GM04504 (cell line): ENCODE results near the gene DHRSX.
"Not testable (repeated sequence)": the region's sequence is repeated elsewhere in the genome, so short reads cannot be mapped to it uniquely, and the experiment has no call there.

ENCODE experiments used
- DNase-seq: peaks from one replicate; pipeline ENCODE4 v3.0.0-alpha.2; 2012; ENCODE audit warnings: low read depth

The DHRSX gene

DNA sequence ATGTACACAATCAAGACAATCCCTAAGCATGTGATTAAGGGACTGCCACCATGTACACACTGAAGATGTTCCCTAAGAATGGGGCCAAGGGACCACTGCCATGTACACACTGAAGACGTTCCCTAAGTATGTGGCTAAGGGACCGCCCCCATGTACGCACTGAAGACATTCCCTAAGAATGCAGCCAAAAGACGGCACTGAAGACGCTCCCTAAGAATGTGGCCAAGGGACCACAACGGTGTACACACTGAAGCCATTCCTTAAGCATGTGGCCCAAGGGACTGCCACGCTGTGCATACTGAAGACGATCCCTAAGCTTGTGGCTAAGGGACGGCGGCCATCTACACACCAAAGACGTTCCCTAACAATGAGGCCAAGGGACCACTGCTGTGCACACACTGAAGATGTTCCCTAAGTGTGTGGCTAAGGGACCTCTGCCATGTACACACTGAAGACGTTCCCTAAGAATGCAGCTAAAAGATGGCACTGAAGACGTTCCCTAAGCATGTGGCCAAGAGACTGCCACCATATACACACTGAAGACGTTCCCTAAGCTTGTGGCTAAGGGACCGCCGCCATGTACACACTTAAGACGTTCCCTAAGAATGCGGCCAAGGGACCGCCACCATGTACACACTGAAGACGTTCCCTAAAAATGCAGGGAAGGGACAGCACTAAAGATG lies 26.4 kb downstream of the DHRSX start:
- DNase-seq: no peak

DNA sequence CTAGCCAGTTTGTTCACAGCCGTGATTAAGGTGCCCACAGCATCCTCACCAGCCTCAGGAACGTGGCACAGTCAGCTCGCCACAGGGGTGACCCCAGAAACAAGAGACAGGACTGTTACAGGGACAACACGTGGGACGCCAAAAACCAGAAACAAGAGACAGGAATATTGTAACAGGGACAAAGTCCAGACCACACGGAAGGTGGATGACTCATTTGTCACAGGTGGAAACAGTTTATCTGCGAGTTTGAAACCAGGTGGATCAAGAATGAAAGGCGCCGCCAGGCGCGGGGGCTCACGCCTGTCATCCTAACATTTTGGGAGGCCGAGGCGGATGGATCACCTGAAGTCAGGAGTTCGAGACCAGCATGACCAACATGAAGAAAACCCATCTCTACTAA lies 27.7 kb downstream of the DHRSX start:
- not testable (repeated sequence) for DNase-seq

DNA sequence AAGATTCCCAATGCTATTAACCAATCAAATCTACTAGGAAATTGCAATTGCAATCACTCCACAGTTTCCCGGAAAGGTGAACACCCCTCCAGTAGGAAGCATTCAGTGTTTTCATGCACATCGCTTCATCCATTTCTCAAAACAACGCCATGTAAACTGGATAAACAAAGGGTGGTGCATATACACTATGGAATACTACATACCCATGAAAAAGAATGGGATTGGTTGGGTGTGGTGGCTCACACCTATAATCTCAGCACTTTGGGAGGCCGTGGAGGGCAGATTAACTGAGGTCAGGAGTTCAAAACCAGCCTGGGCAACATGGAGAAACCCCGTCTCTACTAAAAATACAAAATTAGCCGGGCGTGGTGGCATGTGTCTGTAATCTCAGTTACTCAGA lies 29.1 kb downstream of the DHRSX start:
- no peak for DNase-seq

DNA sequence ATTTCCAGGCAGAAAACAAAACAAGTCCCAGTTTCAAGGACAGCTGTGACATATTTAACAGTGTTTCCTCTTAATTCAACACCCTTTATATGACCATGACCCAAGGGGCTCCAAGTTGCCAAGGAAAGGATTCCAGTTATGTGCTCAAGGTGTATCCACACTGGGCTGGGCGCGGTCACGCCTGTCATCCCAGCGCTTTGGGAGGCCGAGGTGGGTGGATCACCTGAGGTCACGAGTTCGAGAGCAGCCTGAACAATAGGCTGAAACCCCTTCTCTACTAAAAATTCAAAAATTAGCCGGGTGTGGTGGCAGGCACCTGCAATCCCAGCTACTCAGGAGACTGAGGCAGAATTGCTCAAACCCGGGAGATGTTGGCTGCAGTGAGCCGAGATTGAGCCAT lies 29.6 kb downstream of the DHRSX start:
- DNase-seq: not testable (repeated sequence)

DNA sequence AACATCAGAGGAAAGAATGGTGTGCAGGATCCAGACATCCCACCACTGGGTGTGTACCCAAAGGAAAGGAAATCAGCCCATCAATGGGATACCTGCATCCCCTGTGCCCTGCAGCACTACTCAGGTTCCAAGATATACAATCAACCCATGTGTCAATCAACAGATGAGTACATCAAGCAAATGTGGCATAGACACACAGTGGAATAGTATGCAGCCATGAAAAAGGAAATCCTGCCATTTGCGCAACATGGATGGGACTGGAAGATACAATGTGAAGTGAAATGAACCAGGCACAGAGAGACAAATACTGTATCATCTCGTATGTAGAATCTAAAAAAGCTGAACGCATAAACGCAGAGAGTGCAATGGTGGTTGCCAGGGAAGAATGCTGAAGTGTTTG lies 30.9 kb downstream of the DHRSX start:
- DNase-seq: not testable (repeated sequence)

DNA sequence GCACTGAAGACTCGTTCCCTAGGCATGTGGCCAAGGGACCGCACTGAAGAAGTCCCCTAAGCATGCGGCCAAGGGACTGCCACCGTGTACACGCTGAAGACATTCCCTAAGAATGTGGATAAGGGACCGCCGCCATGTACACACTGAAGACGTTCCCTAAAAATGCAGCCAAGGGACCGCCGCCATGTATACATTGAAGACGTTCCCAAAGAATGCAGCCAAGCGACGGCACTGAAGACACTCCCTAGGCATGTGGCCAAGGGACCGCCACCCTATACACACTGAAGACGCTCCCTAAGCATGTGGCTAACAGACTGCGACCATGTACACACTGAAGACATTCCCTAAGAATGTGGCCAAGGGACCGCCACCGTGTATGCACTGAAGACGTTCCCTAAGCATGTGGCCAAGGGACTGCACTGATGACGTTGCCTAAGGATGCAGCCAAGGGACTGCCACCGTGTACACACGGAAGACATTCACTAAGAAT lies 31.5 kb downstream of the DHRSX start:
- no peak for DNase-seq

DNA sequence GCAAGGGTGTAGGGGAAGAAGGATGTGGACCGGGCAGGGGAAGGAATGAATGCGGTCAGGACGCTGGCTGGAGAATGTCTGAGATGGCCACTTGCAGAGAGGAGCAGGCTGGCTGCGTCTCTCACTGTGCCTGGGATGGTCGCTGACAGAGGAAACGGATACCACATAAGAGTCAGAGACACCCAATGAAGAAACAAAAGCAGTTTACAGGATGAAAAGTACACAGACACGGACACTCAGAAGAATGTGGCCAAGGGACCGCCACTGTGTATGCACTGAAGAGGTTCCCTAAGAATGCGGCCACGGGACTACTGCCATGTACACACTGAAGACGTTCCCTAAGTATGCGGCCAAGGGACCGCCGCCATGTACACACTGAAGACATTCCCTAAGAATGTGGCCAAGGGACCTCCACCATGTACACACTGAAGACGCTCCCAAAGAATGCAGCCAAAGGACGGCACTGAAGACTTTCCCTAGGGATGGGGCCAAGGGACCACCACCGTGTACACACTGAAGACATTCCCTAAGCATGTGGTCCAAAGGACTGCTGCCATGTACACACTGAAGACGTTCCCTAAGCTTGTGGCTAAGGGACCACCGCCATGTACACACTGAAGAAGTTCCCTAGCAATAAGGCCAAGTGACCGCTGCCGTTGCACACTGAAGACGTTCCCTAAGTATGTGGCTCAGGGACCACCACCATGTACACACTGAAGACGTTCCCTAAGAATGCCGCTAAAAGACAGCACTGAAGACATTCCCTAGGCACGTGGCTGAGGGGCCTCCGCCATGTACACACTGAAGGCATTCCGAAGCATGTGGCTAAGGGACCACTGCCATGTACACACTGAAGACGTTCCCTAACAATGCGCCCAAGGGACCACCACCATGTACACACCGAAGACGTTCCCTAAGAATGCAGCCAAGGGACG lies 32.2 kb downstream of the DHRSX start:
- DNase-seq: no peak

DNA sequence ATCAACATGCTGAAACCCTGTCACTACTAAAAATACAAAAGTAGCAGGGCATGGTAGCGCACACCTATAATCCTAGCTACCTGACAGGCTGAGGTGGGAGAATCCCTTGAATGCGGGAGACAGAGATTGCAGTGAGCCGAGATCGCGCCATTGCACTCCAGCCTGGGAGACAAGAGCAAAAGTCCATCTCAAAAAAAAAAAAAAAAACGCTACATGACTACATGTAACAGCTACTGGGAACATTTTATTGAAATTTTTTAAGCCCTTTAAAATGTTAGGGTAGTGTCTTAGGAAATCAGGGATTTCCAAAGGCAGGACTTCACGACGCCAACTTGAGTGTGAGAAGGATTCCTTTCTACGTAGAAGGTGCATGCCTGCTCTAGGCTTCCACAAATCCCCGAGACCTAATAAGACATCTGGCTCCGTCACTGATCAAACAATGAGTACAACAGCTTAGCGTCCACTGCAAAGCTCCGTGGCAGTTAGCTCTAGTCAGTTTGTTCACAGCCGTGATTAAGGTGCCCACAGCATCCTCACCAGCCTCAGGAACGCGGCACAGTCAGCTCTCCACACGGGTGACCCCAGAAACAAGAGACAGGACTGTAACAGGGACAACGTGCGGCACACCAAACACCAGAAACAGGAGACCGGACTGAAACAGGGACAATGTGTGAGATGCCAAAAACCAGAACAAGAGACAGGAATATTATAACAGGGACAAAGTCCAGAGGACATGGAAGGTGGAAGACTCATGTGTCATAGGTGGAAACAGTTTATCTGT lies 33.7 kb downstream of the DHRSX start:
- DNase-seq: no peak

DNA sequence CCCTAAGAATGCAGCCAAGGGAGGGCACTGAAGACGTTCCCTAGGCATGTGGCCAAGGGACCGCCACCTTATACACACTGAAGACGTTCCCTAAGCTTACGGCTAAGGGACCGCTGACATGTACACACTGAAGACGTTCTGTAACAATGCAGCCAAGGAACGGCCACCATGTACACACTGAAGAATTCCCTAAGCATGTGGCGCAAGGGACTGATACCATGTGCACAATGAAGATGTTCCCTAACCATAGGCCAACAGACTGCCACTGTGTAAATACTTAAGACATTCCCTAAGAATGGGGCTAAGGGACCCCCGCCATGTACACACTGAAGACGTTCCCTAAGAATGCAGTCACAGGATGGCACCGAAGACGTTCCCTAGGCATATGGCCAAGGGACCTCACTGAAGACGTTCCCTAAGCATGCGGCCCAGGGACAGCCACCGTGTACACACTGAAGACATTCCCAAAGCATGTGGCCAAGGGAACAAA lies 36.1 kb downstream of the DHRSX start:
- DNase-seq: no peak

DNA sequence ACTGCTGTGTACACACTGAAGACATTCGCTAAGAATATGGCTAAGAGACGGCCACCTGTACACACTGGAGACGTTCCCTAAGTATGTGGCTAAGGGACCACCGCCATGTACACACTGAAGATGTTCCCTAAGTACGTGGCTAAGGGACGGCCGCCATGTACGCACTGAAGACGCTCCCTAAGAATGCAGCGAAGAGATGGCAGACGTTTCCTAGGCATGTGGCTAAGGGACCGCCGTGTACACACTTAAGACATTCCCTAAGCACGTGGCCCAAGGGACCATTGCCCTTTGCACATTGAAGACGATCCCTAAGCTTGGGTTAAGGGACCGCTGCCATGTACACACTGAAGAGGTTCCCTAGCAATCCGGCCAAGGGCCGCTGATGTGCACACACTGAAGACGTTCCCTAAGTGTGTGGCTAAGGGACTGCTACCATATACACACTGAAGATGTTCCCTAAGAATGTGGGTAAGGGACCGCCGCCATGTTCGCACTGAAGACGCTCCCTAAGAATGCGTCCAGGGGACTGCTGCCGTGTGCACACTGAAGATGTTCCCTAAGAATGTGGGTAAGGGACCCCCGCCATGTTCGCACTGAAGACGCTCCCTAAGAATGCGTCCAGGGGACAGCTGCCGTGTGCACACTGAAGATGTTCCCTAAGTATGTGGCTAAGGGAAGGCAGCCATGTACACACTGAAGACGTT lies 36.7 kb downstream of the DHRSX start:
- DNase-seq: no peak

DNA sequence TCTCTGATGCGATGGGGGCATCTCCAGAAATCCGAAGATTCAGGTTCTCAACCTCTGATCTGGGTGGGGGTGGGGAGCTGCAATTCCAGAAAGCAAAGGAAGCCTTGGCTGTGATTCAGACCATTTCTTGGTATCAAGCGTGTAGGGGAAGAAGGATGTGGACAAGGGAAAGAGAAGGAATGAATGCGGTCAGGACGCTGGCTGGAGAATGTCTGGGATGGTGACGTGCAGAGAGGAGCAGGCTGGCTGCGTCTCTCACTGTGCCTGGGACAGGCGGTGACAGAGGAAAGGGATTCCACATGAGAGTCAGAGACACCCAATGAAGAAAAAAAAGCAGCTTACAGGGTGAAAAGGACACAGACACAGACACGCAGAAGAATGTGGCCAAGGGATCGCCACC lies 37.3 kb downstream of the DHRSX start:
- DNase-seq: not testable (repeated sequence)

DNA sequence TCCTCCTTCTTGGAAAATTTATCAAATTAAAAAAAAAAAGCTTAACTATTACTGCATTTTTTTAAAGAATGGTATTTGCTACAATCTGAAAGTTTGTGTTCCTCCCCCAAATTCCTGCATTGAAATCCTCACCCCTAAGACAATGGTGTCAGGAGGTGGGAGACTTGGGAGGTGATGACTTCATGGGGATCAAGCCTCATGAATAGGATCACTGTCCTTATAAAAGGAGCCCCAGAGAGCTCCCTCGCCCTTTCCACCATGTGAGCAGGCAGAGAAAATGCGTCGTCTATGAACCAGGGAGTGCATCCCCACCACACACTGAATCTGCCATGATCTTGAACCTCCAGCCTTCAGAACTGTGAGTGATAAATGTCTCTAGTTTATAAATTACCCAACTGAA lies 38.0 kb downstream of the DHRSX start:
- no peak for DNase-seq

DNA sequence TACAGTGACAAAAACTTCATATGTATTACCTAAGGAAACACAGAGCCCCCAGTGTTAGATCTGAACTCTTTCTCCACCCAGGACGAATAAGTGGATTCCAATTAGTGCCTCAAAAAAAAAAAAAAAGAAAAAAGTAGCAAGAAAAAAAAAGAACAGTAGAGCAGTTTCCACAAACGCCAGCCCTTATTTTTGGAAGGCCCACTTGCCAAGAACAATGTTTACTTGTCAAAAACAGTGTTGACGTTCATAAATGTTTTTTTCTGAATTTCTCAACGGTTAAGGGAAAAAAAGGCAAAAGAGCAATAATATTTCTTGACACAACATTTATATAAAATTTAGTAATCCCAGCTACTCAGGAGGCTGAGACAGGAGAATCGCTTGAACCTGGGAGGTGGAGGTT lies 38.7 kb downstream of the DHRSX start:
- DNase-seq: no peak

DNA sequence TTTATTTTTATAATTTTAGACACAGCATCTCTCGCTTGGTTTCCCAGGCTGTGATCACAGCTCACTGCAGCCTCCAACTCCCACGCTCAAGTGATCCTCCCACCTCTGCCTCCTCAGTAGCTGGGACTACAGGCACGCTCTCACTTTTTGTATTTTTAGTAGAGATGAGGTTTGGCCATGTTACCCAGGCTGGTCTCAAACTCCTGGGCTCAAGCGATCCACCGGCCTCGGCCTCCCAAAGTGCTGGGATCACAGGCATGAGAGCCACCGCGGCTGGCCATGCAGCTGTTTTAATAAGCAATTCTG lies 39.1 kb downstream of the DHRSX start:
- DNase-seq: no peak

DNA sequence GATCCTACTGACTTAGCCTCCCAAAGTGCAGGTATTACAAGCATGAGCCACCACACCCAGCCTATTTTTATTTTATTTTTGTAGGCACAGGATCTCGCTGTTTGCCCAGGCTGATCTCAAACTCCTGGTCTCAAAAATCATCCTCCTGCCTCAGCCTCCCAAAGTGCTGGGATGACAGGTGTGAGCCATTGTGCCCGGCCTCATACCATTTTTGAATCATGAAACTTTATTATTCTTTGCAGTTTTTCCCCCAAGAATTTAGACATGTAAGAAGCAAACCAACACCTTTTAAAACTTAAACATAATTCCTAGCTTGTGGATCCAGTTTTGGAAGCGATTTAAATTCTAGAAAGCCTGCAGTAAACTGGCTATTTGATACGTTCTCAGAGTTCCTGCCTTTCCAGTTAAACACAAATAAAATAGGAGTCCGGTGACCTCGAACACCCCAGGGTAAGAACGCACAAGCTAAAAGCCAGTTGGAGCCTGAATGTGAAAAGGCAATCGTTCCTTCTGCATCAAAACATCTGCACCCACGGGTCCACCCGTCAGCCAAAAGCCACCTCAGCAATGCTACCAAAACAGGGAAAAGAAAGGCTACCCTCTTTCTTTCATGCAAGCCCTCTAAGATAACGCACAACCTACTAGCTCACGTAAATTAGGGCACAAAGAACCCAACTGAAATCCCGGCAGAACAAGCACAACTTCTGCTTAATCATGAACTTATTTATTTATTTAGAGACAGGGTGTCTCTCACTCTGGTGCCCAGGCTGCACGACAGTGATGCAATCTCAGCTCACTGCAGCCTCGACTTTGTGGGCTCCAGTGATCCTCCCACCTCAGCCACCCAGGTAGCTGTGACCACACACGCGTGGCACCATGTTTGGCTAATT lies 39.7 kb downstream of the DHRSX start:
- DNase-seq: not testable (repeated sequence)

DNA sequence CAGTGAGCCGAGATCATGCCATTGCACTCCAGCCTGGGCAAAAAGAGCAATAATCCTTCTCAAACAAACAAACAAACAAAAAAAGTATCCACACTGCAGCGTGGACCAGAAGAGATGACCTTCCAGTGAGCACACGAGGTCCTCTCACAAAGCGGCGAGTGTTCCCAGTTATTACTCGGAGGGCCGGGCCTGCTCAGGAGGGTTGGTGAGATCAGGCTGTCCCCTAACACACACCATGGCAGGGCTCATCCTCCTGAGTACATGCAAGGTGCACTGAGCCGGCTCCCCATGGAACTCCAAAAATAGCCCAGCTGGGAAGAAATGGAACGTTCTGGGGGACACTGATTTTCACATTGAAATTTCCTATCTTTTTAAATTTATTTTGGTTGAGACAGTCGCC lies 40.7 kb downstream of the DHRSX start:
- not testable (repeated sequence) for DNase-seq

DNA sequence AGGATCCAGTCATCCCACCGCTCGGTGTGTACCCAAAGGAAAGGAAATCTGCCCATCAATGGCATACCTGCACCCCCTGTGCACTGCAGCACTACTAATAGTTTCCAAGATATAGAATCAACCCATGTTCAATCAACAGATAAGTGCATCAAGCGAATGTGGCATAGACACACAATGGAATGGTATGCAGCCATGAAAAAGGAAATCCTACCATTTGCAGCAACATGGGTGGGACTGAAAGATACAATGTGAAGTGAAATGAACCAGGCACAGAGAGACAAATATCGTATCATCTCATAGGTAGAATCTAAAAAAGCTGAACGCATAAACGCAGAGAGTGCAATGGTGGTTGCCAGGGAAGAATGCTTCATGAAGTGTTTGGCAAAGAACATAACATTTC lies 42.5 kb downstream of the DHRSX start:
- DNase-seq: no peak

DNA sequence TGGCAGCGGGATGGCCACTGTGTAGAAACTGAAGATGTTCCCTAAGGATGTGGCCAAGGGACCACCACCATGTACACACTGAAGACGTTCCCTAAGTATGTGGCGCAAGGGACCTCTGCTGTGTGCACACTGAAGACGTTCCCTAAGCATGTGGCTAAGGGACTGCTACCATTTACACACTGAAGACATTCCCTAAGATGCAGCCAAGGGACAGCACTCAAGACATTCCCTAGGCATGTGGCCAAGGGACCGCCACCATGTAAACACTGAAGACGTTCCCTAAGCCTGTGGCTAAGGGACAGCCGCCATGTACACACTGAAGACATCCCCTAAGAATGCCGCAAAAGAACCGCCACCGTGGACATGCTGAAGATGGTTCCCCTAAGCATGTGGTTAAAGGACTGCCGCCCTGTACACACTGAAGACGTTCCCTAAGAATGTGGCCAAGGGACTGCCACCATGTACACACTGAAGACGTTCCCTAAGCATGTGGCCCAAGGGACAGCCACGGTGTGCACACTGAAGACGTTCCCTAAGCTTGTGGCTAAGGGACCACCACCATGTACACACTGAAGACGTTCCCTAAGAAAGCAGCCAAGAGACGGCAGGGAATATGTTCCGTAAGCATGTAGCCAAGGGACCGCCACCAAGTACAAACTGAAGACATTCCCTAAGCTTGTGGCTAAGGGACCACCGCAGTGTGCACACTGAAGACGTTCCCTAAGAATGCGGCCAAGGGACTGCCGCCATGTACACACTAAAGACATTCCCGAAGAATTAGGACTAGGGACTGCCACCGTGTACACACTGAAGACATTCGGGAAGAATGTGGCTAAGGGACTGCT lies 43.3 kb downstream of the DHRSX start:
- no peak for DNase-seq

DNA sequence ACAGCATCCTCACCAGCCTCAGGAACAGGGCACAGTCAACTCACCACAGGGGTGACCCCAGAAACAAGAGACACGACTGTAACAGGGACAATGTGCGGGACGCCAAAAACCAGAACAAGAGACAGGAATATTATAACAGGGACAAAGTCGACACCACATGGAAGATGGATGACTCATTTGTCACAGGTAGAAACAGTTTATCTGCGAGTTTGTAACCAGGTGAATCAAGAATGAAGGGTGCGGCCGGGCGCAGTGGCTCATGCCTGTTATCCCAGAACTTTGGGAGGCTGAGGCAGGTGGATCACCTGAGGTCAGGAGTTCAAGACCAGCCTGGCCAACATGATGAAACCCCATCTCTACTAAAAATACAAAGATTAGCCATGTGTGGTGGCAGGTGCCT lies 44.7 kb downstream of the DHRSX start:
- DNase-seq: not testable (repeated sequence)

DNA sequence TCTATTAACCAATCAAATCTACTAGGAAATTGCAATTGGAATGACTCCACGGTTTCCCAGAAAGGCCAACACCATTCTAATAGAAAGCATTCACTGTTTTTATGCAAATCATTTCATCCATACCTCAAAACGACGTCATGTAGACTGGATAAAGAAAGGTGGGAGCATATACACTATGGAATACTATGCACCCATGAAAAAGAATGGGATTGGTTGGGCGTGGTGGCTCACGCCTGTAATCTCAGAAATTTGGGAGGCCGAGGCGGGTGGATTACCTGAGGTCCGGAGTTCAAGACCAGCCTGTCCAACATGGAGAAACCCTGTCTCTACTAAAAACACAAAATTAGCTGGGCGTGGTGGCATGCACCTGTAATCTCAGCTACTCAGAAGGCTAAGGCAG lies 46.2 kb downstream of the DHRSX start:
- DNase-seq: not testable (repeated sequence)
